Measurements from ENCODE around the gene COMTD1.

DNA sequence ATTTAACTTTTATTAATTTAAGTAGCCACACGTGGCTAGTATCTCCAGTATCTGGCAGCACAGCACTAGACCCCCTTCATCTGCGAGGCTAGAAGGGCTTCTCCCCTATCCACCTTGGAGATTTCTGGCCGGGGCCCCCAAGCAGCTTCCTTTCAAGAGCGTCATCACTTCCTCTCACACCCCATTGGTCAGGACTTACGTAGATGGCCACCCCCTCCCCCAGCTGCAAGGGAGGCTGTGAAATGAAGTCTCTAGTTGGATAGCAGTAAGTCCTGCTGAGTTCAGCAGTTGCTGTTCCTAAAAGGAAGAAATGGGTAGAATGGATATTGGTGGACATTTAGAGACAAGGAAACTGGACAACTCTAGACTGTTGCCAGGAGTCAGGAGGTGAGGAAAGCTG lies 33.8 kb upstream of the COMTD1 start:
- no peak for TF ChIP-seq POLR2A (IDR thresholded peaks at IDR 0.05)
- TF ChIP-seq, protein P1, sequence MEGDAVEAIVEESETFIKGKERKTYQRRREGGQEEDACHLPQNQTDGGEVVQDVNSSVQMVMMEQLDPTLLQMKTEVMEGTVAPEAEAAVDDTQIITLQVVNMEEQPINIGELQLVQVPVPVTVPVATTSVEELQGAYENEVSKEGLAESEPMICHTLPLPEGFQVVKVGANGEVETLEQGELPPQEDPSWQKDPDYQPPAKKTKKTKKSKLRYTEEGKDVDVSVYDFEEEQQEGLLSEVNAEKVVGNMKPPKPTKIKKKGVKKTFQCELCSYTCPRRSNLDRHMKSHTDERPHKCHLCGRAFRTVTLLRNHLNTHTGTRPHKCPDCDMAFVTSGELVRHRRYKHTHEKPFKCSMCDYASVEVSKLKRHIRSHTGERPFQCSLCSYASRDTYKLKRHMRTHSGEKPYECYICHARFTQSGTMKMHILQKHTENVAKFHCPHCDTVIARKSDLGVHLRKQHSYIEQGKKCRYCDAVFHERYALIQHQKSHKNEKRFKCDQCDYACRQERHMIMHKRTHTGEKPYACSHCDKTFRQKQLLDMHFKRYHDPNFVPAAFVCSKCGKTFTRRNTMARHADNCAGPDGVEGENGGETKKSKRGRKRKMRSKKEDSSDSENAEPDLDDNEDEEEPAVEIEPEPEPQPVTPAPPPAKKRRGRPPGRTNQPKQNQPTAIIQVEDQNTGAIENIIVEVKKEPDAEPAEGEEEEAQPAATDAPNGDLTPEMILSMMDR (IDR thresholded peaks at IDR 0.05): no peak

Measured in lower leg skin (tissue), 3 donors.